Neural cell (in vitro differentiated cells): ENCODE results near the gene PRPF38B. TPM values are rescaled to one million over a fixed set of nuclear protein-coding genes. Genes with fewer than 3 reads are reported as not detected.
A peak's percentile ranks its signal among the peaks of the same experiment; 100 is the strongest.

Experiments
- H2AFZ ChIP-seq: fragments of 200-600, 300-800 bp; sonication (generic), shearing (Covaris generic); 2 replicates; pipeline ENCODE4 v1.6.0; 2014; ENCODE audit warnings: low read depth, mild to moderate bottlenecking, antibody characterized with exemption, low read length, moderate library complexity
- H3F3A ChIP-seq: fragments of 200-600 bp; shearing (Covaris generic); 2 replicates; pipeline ENCODE4 v1.6.1; 2016; ENCODE audit warnings: mild to moderate bottlenecking, moderate library complexity, mixed read lengths, antibody characterized with exemption, low read length; ENCODE audit not compliant: insufficient read depth, poor library complexity, severe bottlenecking
- H3K27ac ChIP-seq: fragments of 200-600, 300-800 bp; sonication (generic), shearing (Covaris generic); 2 replicates; pipeline ENCODE4 v1.5.1; 2014; ENCODE audit warnings: mild to moderate bottlenecking, low read length, moderate library complexity
- H3K27me3 ChIP-seq: fragments of 300-800, 200-600 bp; sonication (generic), shearing (Covaris generic); 2 replicates; pipeline ENCODE4 v1.6.0; 2014; ENCODE audit warnings: mild to moderate bottlenecking, low read depth, low read length, moderate library complexity; ENCODE audit not compliant: insufficient read depth
- H3K36me3 ChIP-seq: fragments of 300-800, 200-600 bp; sonication (generic), shearing (Covaris generic); 2 replicates; pipeline ENCODE4 v1.5.1; 2014; ENCODE audit warnings: mild to moderate bottlenecking, antibody characterized with exemption, low read length, moderate library complexity; ENCODE audit not compliant: insufficient read depth
- H3K4me2 ChIP-seq: fragments of 300-800, 200-600 bp; sonication (generic), shearing (Covaris generic); 2 replicates; pipeline ENCODE4 v1.6.0; 2014; ENCODE audit warnings: mild to moderate bottlenecking, low read length
- H3K4me3 ChIP-seq: fragments of 300-800, 200-600 bp; sonication (generic), shearing (Covaris generic); 2 replicates; pipeline ENCODE4 v1.5.1; 2014; ENCODE audit warnings: mild to moderate bottlenecking, low read length, moderate library complexity
- H3K79me2 ChIP-seq: fragments of 200-600 bp; shearing (Covaris generic); replicated peaks from 2 replicates; pipeline ENCODE4 v1.6.0; 2014; ENCODE audit warnings: mild to moderate bottlenecking, low read length, moderate library complexity; ENCODE audit not compliant: insufficient read depth
- H3K9ac ChIP-seq: fragments of 300-800, 200-600 bp; sonication (generic), shearing (Covaris generic); 2 replicates; pipeline ENCODE4 v1.6.1; 2016; ENCODE audit warnings: mild to moderate bottlenecking, low read length, mixed read lengths
- H3K9me2 ChIP-seq: fragments of 200-600 bp; shearing (Covaris generic); 2 replicates; pipeline ENCODE4 v1.6.1; 2016; ENCODE audit warnings: mild to moderate bottlenecking, low read length, mixed read lengths; ENCODE audit not compliant: insufficient read depth
- H3K9me3 ChIP-seq: fragments of 200-600, 300-800 bp; sonication (generic), shearing (Covaris generic); 2 replicates; pipeline ENCODE4 v1.6.1; 2016; ENCODE audit warnings: mild to moderate bottlenecking, mixed run types, low read length, moderate library complexity, mixed read lengths
- H4K20me1 ChIP-seq: fragments of 200-600 bp; shearing (Covaris generic); 2 replicates; pipeline ENCODE4 v1.6.1; 2016; ENCODE audit warnings: mild to moderate bottlenecking, mixed run types; ENCODE audit not compliant: insufficient read depth
- CTCF ChIP-seq: fragments of 450-650 bp; IDR thresholded peaks from 2 replicates; pipeline ENCODE4 v1.5.1; 2014; ENCODE audit warnings: antibody characterized with exemption, mild to moderate bottlenecking, moderate library complexity; ENCODE audit not compliant: poor library complexity, severe bottlenecking
- EP300 ChIP-seq: fragments of 450-650 bp; conservative IDR thresholded peaks from 2 replicates; pipeline ENCODE4 v1.6.1; 2014; ENCODE audit warnings: antibody characterized with exemption, mild to moderate bottlenecking, moderate library complexity; ENCODE audit not compliant: poor library complexity, severe bottlenecking
- EZH2 ChIP-seq: fragments of 200-600, 300-800 bp; shearing (Covaris generic), sonication (generic); IDR thresholded peaks from 2 replicates; pipeline ENCODE4 v1.6.1; 2014; ENCODE audit warnings: antibody characterized with exemption, low read length, borderline replicate concordance, mild to moderate bottlenecking; ENCODE audit not compliant: insufficient read depth, poor library complexity, severe bottlenecking
- MXI1 ChIP-seq: fragments of 450-650 bp; conservative IDR thresholded peaks from 2 replicates; pipeline ENCODE4 v1.6.1; 2014; ENCODE audit warnings: antibody characterized with exemption, mild to moderate bottlenecking; ENCODE audit not compliant: poor library complexity, severe bottlenecking
- POLR2AphosphoS5 ChIP-seq: IDR thresholded peaks from 2 replicates; pipeline ENCODE4 v1.6.1; 2012
- RAD21 ChIP-seq: fragments of 450-650 bp; conservative IDR thresholded peaks from 2 replicates; pipeline ENCODE4 v1.6.1; 2014; ENCODE audit warnings: antibody characterized with exemption, mild to moderate bottlenecking, moderate library complexity
- REST ChIP-seq: IDR thresholded peaks from 2 replicates; pipeline ENCODE4 v1.6.1; 2012; ENCODE audit warnings: borderline replicate concordance
- SMC3 ChIP-seq: fragments of 450-650 bp; conservative IDR thresholded peaks from 2 replicates; pipeline ENCODE4 v1.6.1; 2014; ENCODE audit warnings: antibody characterized with exemption, mild to moderate bottlenecking, moderate library complexity; ENCODE audit not compliant: poor library complexity
- TAF1 ChIP-seq: IDR thresholded peaks from 2 replicates; pipeline ENCODE4 v1.6.1; 2012; ENCODE audit warnings: low read depth
- polyA minus RNA-seq: library from RNA; depleted of rRNA, polyadenylated mRNA; stranded (reverse); fragments of >200 nt; gene quantifications from 2 replicates; pipeline ENCODE4 v1.2.3, GENCODE V29; 2014
- polyA plus RNA-seq: library from polyadenylated mRNA; depleted of rRNA; stranded (reverse); fragments of >200 nt; gene quantifications from 2 replicates; pipeline ENCODE4 v1.2.3, GENCODE V29; 2014

Gene PRPF38B
- 24.5 and 31.9 TPM in 2 replicates for polyA plus RNA-seq
- polyA minus RNA-seq, result 29.2 and 37.3 TPM in 2 replicates

GRCh38 chr1:108691942-108692723 is at the start of gene PRPF38B:
PRPF38B (plus strand) TSS chr1:108692310; CDS start chr1:108692592, 282 bp downstream.
- H3K36me3 ChIP-seq, result peaks cover 8% of the 10 kb centered on the region
- TF ChIP-seq TAF1 (peak; percentile 96), MXI1 (peak; percentile 75), REST (peak; percentile 88), CTCF (no peak), EZH2 (no peak), RAD21 (no peak), EP300 (peak; percentile 61), SMC3 (no peak), POLR2AphosphoS5 (peak; percentile 98)
- peaks cover 51% of the 10 kb centered on the region for H3K79me2 ChIP-seq
- H3K27ac ChIP-seq, result peak within 1 kb of the TSS; percentile 96
- H3K9me3 ChIP-seq, result no peaks in the 10 kb centered on the region
- H3K9ac ChIP-seq, result peak within 1 kb of the TSS; percentile 92
- H3K9me2 ChIP-seq, result no peaks in the 10 kb centered on the region
- H3F3A ChIP-seq, result no peaks in the 10 kb centered on the region
- peak within 1 kb of the TSS; percentile 91 for H3K4me3 ChIP-seq
- H3K27me3 ChIP-seq, result no peaks in the 10 kb centered on the region
- H4K20me1 ChIP-seq, result peaks cover 3% of the 10 kb centered on the region
- H3K4me2 ChIP-seq, result peak within 1 kb of the TSS; percentile 100
- H2AFZ ChIP-seq, result peak within 1 kb of the TSS; percentile 79

GRCh38 chr1:108643492-108644335 is 48.4 kb upstream of the PRPF38B start:
- Histone ChIP-seq H3K27me3 (no peaks in the 10 kb centered on the region), H3K9me3 (no peaks in the 10 kb centered on the region), H3K27ac (no peak overlapping the region), H3K79me2 (no peaks in the 10 kb centered on the region), H3K4me3 (no peak overlapping the region), H4K20me1 (no peaks in the 10 kb centered on the region), H2AFZ (no peak overlapping the region), H3K4me2 (no peak overlapping the region), H3K9ac (no peak overlapping the region), H3K36me3 (no peaks in the 10 kb centered on the region), H3K9me2 (no peaks in the 10 kb centered on the region), H3F3A (no peaks in the 10 kb centered on the region)
- TF ChIP-seq SMC3 (peak; percentile 94), EZH2 (no peak), POLR2AphosphoS5 (no peak), CTCF (peak; percentile 87), RAD21 (peak; percentile 85)
